Activated CD4-positive, alpha-beta T cell treated with anti-CD3 and anti-CD28 coated beads, Interleukin-2, amount 10 ng/mL, durations not matched to agents 7 days and 5 days (primary cell): Measurements from ENCODE around the gene SPAG16. TPM values are rescaled to one million over a fixed set of nuclear protein-coding genes. Genes with fewer than 3 reads are reported as not detected.

Source experiments
- CTCF ChIA-PET: fragments of 350-600 bp; sonication (Branson Sonifier 250); formaldehyde crosslinking; loops from one replicate; lab custom pipeline; 2021; ENCODE audit warnings: antibody characterized with exemption; lab: Charles Lee
- POLR2A ChIA-PET: fragments of 350-600 bp; sonication (Branson Sonifier 250); formaldehyde crosslinking; loops from one replicate; lab custom pipeline; 2021; ENCODE audit warnings: antibody characterized with exemption; lab: Charles Lee
- DNase-seq: peaks from one replicate; pipeline ENCODE4 v3.0.0-alpha.2; 2020
- H3K27ac Mint-ChIP-seq: one replicate; pipeline ENCODE4 v1.8.0; 2021; ENCODE audit warnings: mild to moderate bottlenecking, moderate library complexity, mixed read lengths
- H3K27me3 Mint-ChIP-seq: one replicate; pipeline ENCODE4 v1.8.0; 2021; ENCODE audit warnings: mixed read lengths
- H3K36me3 Mint-ChIP-seq: one replicate; pipeline ENCODE4 v1.8.0; 2021; ENCODE audit warnings: low read depth, mixed read lengths
- H3K4me1 Mint-ChIP-seq: one replicate; pipeline ENCODE4 v1.8.0; 2021; ENCODE audit warnings: mixed read lengths
- H3K4me3 Mint-ChIP-seq: one replicate; pipeline ENCODE4 v1.8.0; 2021; ENCODE audit warnings: mild to moderate bottlenecking, moderate library complexity, mixed read lengths
- H3K9me3 Mint-ChIP-seq: one replicate; pipeline ENCODE4 v1.8.0; 2021; ENCODE audit warnings: mixed read lengths
- total RNA-seq, 2 experiments: library from RNA; stranded (reverse); gene quantifications; one replicate each; pipeline ENCODE4 v1.2.3, GENCODE V29; 2021

Gene SPAG16
- total RNA-seq, 2 experiments from 2014 or later: 10.6 to 10.7 TPM

GRCh38 chr2:213425618-213426017 lies 141.4 kb downstream of the SPAG16 start:
- no peaks in the 10 kb centered on the region for H3K36me3 Mint-ChIP-seq
- H3K27ac Mint-ChIP-seq: no peak overlapping the region
- no peaks in the 10 kb centered on the region for H3K27me3 Mint-ChIP-seq
- no peak for DNase-seq
- ChIA-PET CTCF (no interaction called here), POLR2A (no interaction called here)
- H3K4me3 Mint-ChIP-seq: no peak overlapping the region
- peaks cover 9% of the 10 kb centered on the region for H3K9me3 Mint-ChIP-seq
- H3K4me1 Mint-ChIP-seq: no peaks in the 10 kb centered on the region

GRCh38 chr2:213429516-213429915 lies 145.3 kb downstream of the SPAG16 start:
- CTCF ChIA-PET: no interaction called here
- peaks cover 11% of the 10 kb centered on the region for H3K9me3 Mint-ChIP-seq
- no peaks in the 10 kb centered on the region for H3K4me1 Mint-ChIP-seq
- H3K36me3 Mint-ChIP-seq: no peaks in the 10 kb centered on the region
- no peaks in the 10 kb centered on the region for H3K27me3 Mint-ChIP-seq
- POLR2A ChIA-PET: no interaction called here
- no peak overlapping the region for H3K4me3 Mint-ChIP-seq
- H3K27ac Mint-ChIP-seq: no peak overlapping the region
- DNase-seq: no peak

- H3K27ac Mint-ChIP-seq: no peak overlapping the region
- H3K4me1 Mint-ChIP-seq: no peaks in the 10 kb centered on the region
- H3K4me3 Mint-ChIP-seq: no peak overlapping the region
- no peaks in the 10 kb centered on the region for H3K27me3 Mint-ChIP-seq
- no peaks in the 10 kb centered on the region for H3K9me3 Mint-ChIP-seq
- POLR2A ChIA-PET: no interaction called here
- H3K36me3 Mint-ChIP-seq: no peaks in the 10 kb centered on the region
- CTCF ChIA-PET: no interaction called here
- no peak for DNase-seq
These were observed 159.7 kb downstream of the SPAG16 start for GRCh38 chr2:213443921-213444320.

- H3K4me3 Mint-ChIP-seq: no peak overlapping the region
These were observed 167.4 kb downstream of the SPAG16 start for GRCh38 chr2:213451542-213452239.

GRCh38 chr2:213455316-213456008 lies 171.2 kb downstream of the SPAG16 start:
- ChIA-PET POLR2A (no interaction called here), CTCF (no interaction called here)
- H3K4me1 Mint-ChIP-seq: no peaks in the 10 kb centered on the region

More at GRCh38 chr2:213451542-213452239, 167.4 kb downstream of the SPAG16 start:
- Mint-ChIP-seq H3K36me3 (no peaks in the 10 kb centered on the region), H3K9me3 (peaks cover 4% of the 10 kb centered on the region), H3K4me1 (no peaks in the 10 kb centered on the region), H3K27me3 (no peaks in the 10 kb centered on the region), H3K27ac (no peak overlapping the region)
- no peak for DNase-seq
- ChIA-PET CTCF (no interaction called here), POLR2A (no interaction called here)

GRCh38 chr2:213475433-213475832 lies 191.2 kb downstream of the SPAG16 start:
- DNase-seq: no peak
- Mint-ChIP-seq H3K27ac (no peak overlapping the region), H3K4me3 (no peak overlapping the region), H3K4me1 (no peaks in the 10 kb centered on the region), H3K36me3 (no peaks in the 10 kb centered on the region), H3K9me3 (peaks cover 15% of the 10 kb centered on the region), H3K27me3 (no peaks in the 10 kb centered on the region)
- POLR2A ChIA-PET: no interaction called here
- CTCF ChIA-PET: no interaction called here

More at GRCh38 chr2:213455316-213456008, 171.2 kb downstream of the SPAG16 start:
- Mint-ChIP-seq H3K36me3 (no peaks in the 10 kb centered on the region), H3K4me3 (no peak overlapping the region), H3K9me3 (no peaks in the 10 kb centered on the region), H3K27ac (no peak overlapping the region), H3K27me3 (peaks cover 3% of the 10 kb centered on the region)
- no peak for DNase-seq

GRCh38 chr2:213476641-213477040 lies 192.4 kb downstream of the SPAG16 start:
- no peak for DNase-seq
- peaks cover 12% of the 10 kb centered on the region for H3K9me3 Mint-ChIP-seq
- no peak overlapping the region for H3K27ac Mint-ChIP-seq
- H3K27me3 Mint-ChIP-seq: no peaks in the 10 kb centered on the region
- no peak overlapping the region for H3K4me3 Mint-ChIP-seq
- no peaks in the 10 kb centered on the region for H3K36me3 Mint-ChIP-seq
- ChIA-PET POLR2A (no interaction called here), CTCF (interaction anchor here (0.6 kb wide), 1 partner anchor 1719 kb away, joined by 3 read pairs; no protein-coding TSS in a partner anchor)
- H3K4me1 Mint-ChIP-seq: no peaks in the 10 kb centered on the region

- Mint-ChIP-seq H3K4me1 (no peaks in the 10 kb centered on the region), H3K9me3 (no peaks in the 10 kb centered on the region), H3K36me3 (no peaks in the 10 kb centered on the region), H3K27ac (no peak overlapping the region), H3K4me3 (no peak overlapping the region), H3K27me3 (no peaks in the 10 kb centered on the region)
- ChIA-PET POLR2A (no interaction called here), CTCF (no interaction called here)
- DNase-seq: no peak
These were observed 205.8 kb downstream of the SPAG16 start for GRCh38 chr2:213490087-213490486.

GRCh38 chr2:213491376-213491775 lies 207.1 kb downstream of the SPAG16 start:
- no peak overlapping the region for H3K27ac Mint-ChIP-seq
- H3K27me3 Mint-ChIP-seq: no peaks in the 10 kb centered on the region
- no peaks in the 10 kb centered on the region for H3K36me3 Mint-ChIP-seq
- no peak overlapping the region for H3K4me3 Mint-ChIP-seq
- H3K9me3 Mint-ChIP-seq: no peaks in the 10 kb centered on the region
- H3K4me1 Mint-ChIP-seq: no peaks in the 10 kb centered on the region
- DNase-seq: no peak
- ChIA-PET CTCF (no interaction called here), POLR2A (no interaction called here)

- DNase-seq: no peak
- CTCF ChIA-PET: no interaction called here
- H3K27ac Mint-ChIP-seq: no peak overlapping the region
- H3K4me3 Mint-ChIP-seq: no peak overlapping the region
- H3K27me3 Mint-ChIP-seq: no peaks in the 10 kb centered on the region
- no peaks in the 10 kb centered on the region for H3K36me3 Mint-ChIP-seq
- H3K4me1 Mint-ChIP-seq: no peaks in the 10 kb centered on the region
- H3K9me3 Mint-ChIP-seq: no peaks in the 10 kb centered on the region
- POLR2A ChIA-PET: no interaction called here
These were observed 212.0 kb downstream of the SPAG16 start for GRCh38 chr2:213496226-213496625.

- Mint-ChIP-seq H3K4me3 (no peak overlapping the region), H3K4me1 (no peaks in the 10 kb centered on the region), H3K36me3 (no peaks in the 10 kb centered on the region), H3K9me3 (no peaks in the 10 kb centered on the region), H3K27me3 (no peaks in the 10 kb centered on the region), H3K27ac (no peak overlapping the region)
- ChIA-PET POLR2A (no interaction called here), CTCF (no interaction called here)
- no peak for DNase-seq
These were observed 216.6 kb downstream of the SPAG16 start for GRCh38 chr2:213500881-213501280.

- H3K4me1 Mint-ChIP-seq: no peaks in the 10 kb centered on the region
- ChIA-PET POLR2A (no interaction called here), CTCF (no interaction called here)
- DNase-seq: no peak
- peaks cover 16% of the 10 kb centered on the region for H3K9me3 Mint-ChIP-seq
- no peak overlapping the region for H3K4me3 Mint-ChIP-seq
- no peaks in the 10 kb centered on the region for H3K36me3 Mint-ChIP-seq
- H3K27ac Mint-ChIP-seq: no peak overlapping the region
- no peaks in the 10 kb centered on the region for H3K27me3 Mint-ChIP-seq
These were observed 239.9 kb downstream of the SPAG16 start for GRCh38 chr2:213524164-213524563.

GRCh38 chr2:213537579-213537978 lies 253.3 kb downstream of the SPAG16 start:
- no peak for DNase-seq
- Mint-ChIP-seq H3K27ac (no peak overlapping the region), H3K4me1 (no peaks in the 10 kb centered on the region), H3K4me3 (no peak overlapping the region), H3K9me3 (no peaks in the 10 kb centered on the region), H3K36me3 (no peaks in the 10 kb centered on the region), H3K27me3 (no peaks in the 10 kb centered on the region)
- CTCF ChIA-PET: no interaction called here
- POLR2A ChIA-PET: no interaction called here
